Spleen (tissue), 11 donors: ENCODE data around the gene KRTAP21-3. TPM values are rescaled to one million over a fixed set of nuclear protein-coding genes. Genes with fewer than 3 reads are reported as not detected.

Source experiments
- DNase-seq: peaks from one replicate; pipeline ENCODE4 v3.0.0-alpha.2; 2020
- H3K27ac ChIP-seq, 8 donors: fragments of 200-600 bp; sonication (generic) in 7 of 8; 1 replicate in 4 of 8; 2 replicates in 4 of 8; pipeline versions ENCODE4 v1.5.0 to v1.8.0; 2016 to 2021; ENCODE audit warnings: inconsistent platforms in 4 of 8, mild to moderate bottlenecking in 4 of 8, moderate library complexity in 1 of 8
- H3K27me3 ChIP-seq, 7 donors: fragments of 200-600 bp; sonication (generic) in 6 of 7; replicated peaks in 1 of 7; 1 replicate in 4 of 7; 2 replicates in 3 of 7; pipeline versions ENCODE4 v1.5.0 to v1.8.0; 2016 to 2021; ENCODE audit warnings: inconsistent platforms in 3 of 7, mild to moderate bottlenecking in 1 of 7
- H3K36me3 ChIP-seq, 6 donors: fragments of 200-600 bp; sonication (generic) in 5 of 6; 1 replicate in 4 of 6; 2 replicates in 2 of 6; pipeline versions ENCODE4 v1.5.0 to v1.8.0; 2016 to 2021; ENCODE audit warnings: inconsistent platforms in 2 of 6
- H3K4me1 ChIP-seq, 6 donors: fragments of 200-600 bp; sonication (generic) in 5 of 6; 1 replicate in 3 of 6; 2 replicates in 3 of 6; pipeline versions ENCODE4 v1.5.0 to v1.8.0; 2016 to 2021; ENCODE audit warnings: inconsistent platforms in 3 of 6
- H3K4me3 ChIP-seq, 8 donors: fragments of 200-600 bp; sonication (generic) in 7 of 8; 1 replicate in 4 of 8; 2 replicates in 4 of 8; pipeline versions ENCODE4 v1.5.0 to v1.8.0; 2016 to 2021; ENCODE audit warnings: inconsistent platforms in 4 of 8, mild to moderate bottlenecking in 4 of 8, moderate library complexity in 2 of 8
- H3K9me3 ChIP-seq, 8 donors: fragments of 200-600 bp; sonication (generic) in 7 of 8; 1 replicate in 4 of 8; 2 replicates in 4 of 8; pipeline versions ENCODE4 v1.5.0 to v1.8.0; 2016 to 2021; ENCODE audit warnings: inconsistent platforms in 4 of 8
- POLR2A ChIP-seq, 3 donors: fragments of 450-650 bp; IDR thresholded peaks; one replicate each; pipeline ENCODE4 v1.5.1; 2017; ENCODE audit warnings: antibody characterized with exemption in 3 of 3, mild to moderate bottlenecking in 1 of 3
- POLR2AphosphoS5 ChIP-seq, 3 donors: sonication (generic); formaldehyde crosslinking; IDR thresholded peaks; one replicate each; pipeline ENCODE4 v1.5.1; 2017; ENCODE audit warnings: antibody characterized with exemption in 3 of 3
- WGBS, 5 donors: extraction: QIAGEN DNeasy Blood & Tissue Kit in 3 of 5; methylation state at CpG; one replicate each; pipeline versions ENCODE4 v1.1.5 to v1.1.7; 2013 to 2018; 5-methylcytosine and 5-hydroxymethylcytosine counted together
- intact Hi-C: fragments of 100-400 bp; cut with DNase I; formaldehyde crosslinking; loops from one replicate; pipeline ENCODE4 v1.15.0; 2023; ENCODE audit warnings: low total_unique reads
- polyA plus RNA-seq, 3 donors: library from polyadenylated mRNA; stranded (reverse); fragments of 200-250 nt; gene quantifications; one replicate each; pipeline ENCODE4 v1.2.1, GENCODE V29; 2013
- total RNA-seq, 7 donors: library from RNA; depleted of rRNA in 3 of 7; stranded (reverse); fragments of >200 nt in 3 of 7; fragmentation: NEBNext Ultra II Directional in 4 of 7; extraction: Animal tissue kit (Norgen Biotek cat#: 25700) in 4 of 7; gene quantifications; one replicate each; pipeline versions ENCODE4 v1.1.0 to v1.2.1, GENCODE V29; 2016 to 2021
- TF ChIP-seq, protein P1 (sequence below), 11 experiments: fragments of 200-600 bp in 7 of 11; fragments of 450-650 bp in 4 of 11; sonication (generic) in 4 of 11; IDR thresholded peaks in 8 of 11; conservative IDR thresholded peaks in 3 of 11; 1 replicate in 7 of 11; 2 replicates in 4 of 11; pipeline versions ENCODE4 v1.4.0 to v1.8.0; 2016 to 2021; ENCODE audit warnings: antibody characterized with exemption in 11 of 11, inconsistent platforms in 4 of 11, mild to moderate bottlenecking in 1 of 11
- donor health status: healthy with polysubstance abuse.
- donor health status: DM: no; HTN: no; CAD: no; lungs with moderate emphysema.
- donor health status: DM: no; HTN: no; CAD: no.
- donor health status: Bipolar disorder and iron deficiency.
- donor health status: healthy.
- donor health status: DM: no; HTN: no; CAD: no.
- donor health status: DM: yes; HTN: yes; CAD: no.

Gene KRTAP21-3
- total and polyA plus RNA-seq, 10 donors: not detected

DNA sequence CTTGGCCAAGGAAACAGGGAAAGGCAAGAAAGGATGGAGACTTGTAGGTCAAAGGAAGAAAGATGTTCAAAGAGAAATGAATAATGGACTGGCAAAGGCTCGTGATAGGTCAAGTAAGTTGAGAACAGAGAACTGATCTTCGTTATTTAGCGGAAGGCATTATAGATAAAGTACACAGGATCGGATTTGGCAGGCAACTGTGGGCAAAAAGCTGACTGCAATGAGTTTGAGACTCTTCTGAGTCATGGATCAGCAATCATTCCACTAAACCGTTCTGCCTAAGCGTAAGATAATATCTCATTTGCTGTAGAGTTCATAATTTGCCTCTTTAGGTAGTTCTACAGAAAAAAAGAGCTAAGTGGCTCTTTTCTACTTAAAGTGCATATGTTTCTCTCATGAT is 34.1 kb downstream of the KRTAP21-3 start:
- no peak for DNase-seq
- no peak for TF ChIP-seq POLR2A (IDR thresholded peaks at IDR 0.05)
- TF ChIP-seq, protein P1, sequence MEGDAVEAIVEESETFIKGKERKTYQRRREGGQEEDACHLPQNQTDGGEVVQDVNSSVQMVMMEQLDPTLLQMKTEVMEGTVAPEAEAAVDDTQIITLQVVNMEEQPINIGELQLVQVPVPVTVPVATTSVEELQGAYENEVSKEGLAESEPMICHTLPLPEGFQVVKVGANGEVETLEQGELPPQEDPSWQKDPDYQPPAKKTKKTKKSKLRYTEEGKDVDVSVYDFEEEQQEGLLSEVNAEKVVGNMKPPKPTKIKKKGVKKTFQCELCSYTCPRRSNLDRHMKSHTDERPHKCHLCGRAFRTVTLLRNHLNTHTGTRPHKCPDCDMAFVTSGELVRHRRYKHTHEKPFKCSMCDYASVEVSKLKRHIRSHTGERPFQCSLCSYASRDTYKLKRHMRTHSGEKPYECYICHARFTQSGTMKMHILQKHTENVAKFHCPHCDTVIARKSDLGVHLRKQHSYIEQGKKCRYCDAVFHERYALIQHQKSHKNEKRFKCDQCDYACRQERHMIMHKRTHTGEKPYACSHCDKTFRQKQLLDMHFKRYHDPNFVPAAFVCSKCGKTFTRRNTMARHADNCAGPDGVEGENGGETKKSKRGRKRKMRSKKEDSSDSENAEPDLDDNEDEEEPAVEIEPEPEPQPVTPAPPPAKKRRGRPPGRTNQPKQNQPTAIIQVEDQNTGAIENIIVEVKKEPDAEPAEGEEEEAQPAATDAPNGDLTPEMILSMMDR (IDR thresholded peaks at IDR 0.05 in 8 of 11, conservative IDR thresholded peaks at IDR 0.05 in 3 of 11): no peak
- TF ChIP-seq POLR2AphosphoS5 (IDR thresholded peaks at IDR 0.05): no peak
- WGBS, 5 donors: 75 to 87% (median 77%) methylated on average over 6 of the region's 6 CpGs
- intact Hi-C loops: no loop called here
- peaks cover 0 to 10% (median 0%) of the 10 kb centered on the region in 8 donors for H3K9me3 ChIP-seq
- no peak overlapping the region for H3K27ac ChIP-seq
- no peaks in the 10 kb centered on the region for H3K4me1 ChIP-seq
- no peaks in the 10 kb centered on the region for H3K36me3 ChIP-seq
- H3K4me3 ChIP-seq: no peak overlapping the region
- no peaks in the 10 kb centered on the region for H3K27me3 ChIP-seq

DNA sequence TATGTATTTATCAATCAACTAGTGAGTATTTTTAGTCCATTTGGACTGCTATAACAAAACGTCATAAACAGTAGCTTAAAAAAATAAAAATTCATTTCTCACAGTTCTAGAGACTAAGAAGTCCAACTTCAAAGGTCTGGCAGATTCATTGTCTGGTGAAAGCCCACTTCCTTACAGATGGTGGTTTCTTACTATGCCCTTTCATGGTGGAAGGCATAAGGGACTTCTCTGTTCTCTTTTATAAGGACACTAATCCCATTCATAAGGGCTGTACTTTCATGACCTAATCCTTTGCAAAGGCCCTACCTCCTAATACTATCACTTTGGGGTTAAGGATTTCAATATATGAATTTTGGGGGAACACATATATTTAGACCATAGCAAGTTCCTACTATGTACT is 38.0 kb downstream of the KRTAP21-3 start:
- TF ChIP-seq POLR2AphosphoS5 (IDR thresholded peaks at IDR 0.05) (no peak), POLR2A (IDR thresholded peaks at IDR 0.05) (no peak)
- Histone ChIP-seq H3K36me3 (no peaks in the 10 kb centered on the region), H3K4me1 (no peaks in the 10 kb centered on the region), H3K27me3 (no peaks in the 10 kb centered on the region), H3K4me3 (no peak overlapping the region), H3K9me3 (peaks cover 0 to 3% (median 0%) of the 10 kb centered on the region in 8 donors), H3K27ac (no peak overlapping the region)
- 32 to 64% (median 45%) methylated on average over 1 of the region's 1 CpG for WGBS, 5 donors
- no peak for DNase-seq
- intact Hi-C loops: no loop called here

DNA sequence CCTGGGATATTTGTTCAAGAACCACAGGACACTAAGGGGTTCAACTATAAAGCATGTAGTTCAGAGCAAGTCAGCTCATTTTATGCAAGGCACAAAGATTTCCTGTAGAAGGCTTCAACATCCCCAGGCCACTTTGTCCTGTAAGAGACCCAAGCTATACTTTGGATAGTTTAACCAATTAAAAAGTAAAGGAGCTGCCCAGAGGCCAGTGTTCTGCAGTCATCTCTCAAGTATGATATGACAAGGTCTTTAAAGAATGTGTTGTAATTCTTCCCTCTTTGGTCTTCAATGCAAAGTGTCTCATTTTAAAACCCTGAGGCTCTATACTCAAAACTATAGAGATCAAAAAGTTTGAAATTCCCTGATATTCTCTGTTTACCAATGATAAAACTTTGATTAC is 41.8 kb downstream of the KRTAP21-3 start:
- TF ChIP-seq, protein P1 (IDR thresholded peaks at IDR 0.05 in 8 of 11, conservative IDR thresholded peaks at IDR 0.05 in 3 of 11): no peak
- TF ChIP-seq POLR2A (IDR thresholded peaks at IDR 0.05) (no peak), POLR2AphosphoS5 (IDR thresholded peaks at IDR 0.05) (no peak)
- no peak overlapping the region for H3K4me3 ChIP-seq
- no peaks in the 10 kb centered on the region for H3K36me3 ChIP-seq
- no peaks in the 10 kb centered on the region for H3K9me3 ChIP-seq
- intact Hi-C loops: no loop called here
- no peak overlapping the region for H3K27ac ChIP-seq
- H3K4me1 ChIP-seq: no peaks in the 10 kb centered on the region
- no peaks in the 10 kb centered on the region for H3K27me3 ChIP-seq
- DNase-seq: no peak

DNA sequence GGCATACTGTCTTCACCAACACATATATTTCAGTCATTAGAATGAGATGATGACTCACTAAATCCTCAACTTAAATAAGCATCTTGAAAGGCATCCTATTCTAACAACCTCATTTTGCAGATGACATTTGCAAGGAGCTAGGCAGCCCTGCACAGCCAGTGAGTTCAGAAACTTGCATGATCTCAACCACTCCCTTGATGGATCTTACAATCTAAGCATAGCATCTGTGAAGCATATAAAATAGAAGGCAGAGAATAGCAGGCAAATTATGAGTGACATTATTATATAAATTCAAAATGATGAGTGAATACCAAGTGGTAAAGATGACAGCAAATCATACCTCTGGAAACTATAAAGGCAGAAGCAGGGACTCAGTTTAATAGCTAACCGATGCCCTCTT is 44.3 kb downstream of the KRTAP21-3 start:
- Histone ChIP-seq H3K27ac (no peak overlapping the region), H3K4me3 (no peak overlapping the region), H3K27me3 (no peaks in the 10 kb centered on the region), H3K4me1 (no peaks in the 10 kb centered on the region), H3K36me3 (no peaks in the 10 kb centered on the region), H3K9me3 (peaks cover 0 to 1% (median 0%) of the 10 kb centered on the region in 8 donors)
- 63 to 77% (median 74%) methylated on average over 1 of the region's 1 CpG for WGBS, 5 donors
- no peak for DNase-seq
- intact Hi-C loops: no loop called here
- TF ChIP-seq, protein P1 (IDR thresholded peaks at IDR 0.05 in 8 of 11, conservative IDR thresholded peaks at IDR 0.05 in 3 of 11): no peak
- TF ChIP-seq POLR2A (IDR thresholded peaks at IDR 0.05) (no peak), POLR2AphosphoS5 (IDR thresholded peaks at IDR 0.05) (no peak)
